Lower leg skin (tissue), 3 donors: ENCODE data around the gene MGMT.

Experiments
- POLR2A ChIP-seq, 2 donors: fragments of 450-650 bp; IDR thresholded peaks; one replicate each; pipeline ENCODE4 v1.6.1; 2016 to 2017; ENCODE audit warnings: antibody characterized with exemption in 2 of 2, mild to moderate bottlenecking in 1 of 2, moderate library complexity in 1 of 2
- TF ChIP-seq, protein P1 (sequence below), 3 donors: fragments of 450-650 bp; IDR thresholded peaks; one replicate each; pipeline ENCODE4 v1.5.1; 2016; ENCODE audit warnings: antibody characterized with exemption in 3 of 3, mild to moderate bottlenecking in 3 of 3, moderate library complexity in 2 of 3

DNA sequence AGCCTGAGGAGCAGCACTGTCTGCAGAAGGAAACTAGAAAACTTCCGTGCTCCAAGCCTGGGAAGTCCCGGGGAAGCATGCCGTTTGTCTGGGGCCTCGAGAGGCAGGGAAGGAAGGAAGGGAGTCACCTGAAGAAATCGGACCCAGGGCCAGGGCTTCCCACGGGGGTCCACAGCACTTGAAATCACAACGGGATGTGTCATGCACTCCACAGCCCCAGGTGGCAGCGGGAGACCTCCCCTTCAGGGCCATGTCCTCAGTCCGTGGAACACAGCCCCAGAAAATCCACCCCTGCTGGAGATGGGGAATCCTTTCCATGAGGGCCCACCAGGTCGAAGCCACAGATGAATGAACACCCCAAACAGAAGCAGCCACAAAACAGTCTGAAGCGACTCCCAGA lies 239.5 kb downstream of the MGMT start:
- TF ChIP-seq, protein P1, sequence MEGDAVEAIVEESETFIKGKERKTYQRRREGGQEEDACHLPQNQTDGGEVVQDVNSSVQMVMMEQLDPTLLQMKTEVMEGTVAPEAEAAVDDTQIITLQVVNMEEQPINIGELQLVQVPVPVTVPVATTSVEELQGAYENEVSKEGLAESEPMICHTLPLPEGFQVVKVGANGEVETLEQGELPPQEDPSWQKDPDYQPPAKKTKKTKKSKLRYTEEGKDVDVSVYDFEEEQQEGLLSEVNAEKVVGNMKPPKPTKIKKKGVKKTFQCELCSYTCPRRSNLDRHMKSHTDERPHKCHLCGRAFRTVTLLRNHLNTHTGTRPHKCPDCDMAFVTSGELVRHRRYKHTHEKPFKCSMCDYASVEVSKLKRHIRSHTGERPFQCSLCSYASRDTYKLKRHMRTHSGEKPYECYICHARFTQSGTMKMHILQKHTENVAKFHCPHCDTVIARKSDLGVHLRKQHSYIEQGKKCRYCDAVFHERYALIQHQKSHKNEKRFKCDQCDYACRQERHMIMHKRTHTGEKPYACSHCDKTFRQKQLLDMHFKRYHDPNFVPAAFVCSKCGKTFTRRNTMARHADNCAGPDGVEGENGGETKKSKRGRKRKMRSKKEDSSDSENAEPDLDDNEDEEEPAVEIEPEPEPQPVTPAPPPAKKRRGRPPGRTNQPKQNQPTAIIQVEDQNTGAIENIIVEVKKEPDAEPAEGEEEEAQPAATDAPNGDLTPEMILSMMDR (IDR thresholded peaks at IDR 0.05), result no peak
- TF ChIP-seq POLR2A (IDR thresholded peaks at IDR 0.05), result no peak
